GM19351 (cell line): ENCODE results near the gene ATP2C1.

ENCODE experiments used
- ATAC-seq: cut with Tn5 transposase; IDR thresholded peaks from one replicate; pipeline ENCODE4 v1.9.1; 2021; ENCODE audit warnings: mild to moderate bottlenecking, moderate library complexity; ENCODE audit not compliant: unreplicated experiment

The ATP2C1 gene

DNA sequence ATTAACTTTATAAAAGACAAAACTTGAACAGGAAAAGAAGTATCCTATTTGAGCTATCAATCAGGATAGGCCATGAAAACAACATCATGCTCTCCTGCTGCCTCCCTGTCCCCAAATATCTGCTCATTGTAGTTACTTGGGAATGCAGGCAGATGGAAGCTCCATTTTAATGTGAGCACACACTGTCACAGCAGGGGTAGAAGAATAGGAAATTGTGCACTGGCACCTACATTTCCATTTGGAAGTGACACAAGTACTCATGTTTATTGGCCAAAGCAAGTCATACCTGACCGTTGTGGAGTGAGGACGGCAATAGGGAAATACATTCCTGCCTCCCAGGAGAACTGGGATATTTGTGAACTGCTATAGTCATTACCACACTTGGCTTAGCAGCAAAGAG lies 80.3 kb downstream of the ATP2C1 start:
- ATAC-seq = no peak

DNA sequence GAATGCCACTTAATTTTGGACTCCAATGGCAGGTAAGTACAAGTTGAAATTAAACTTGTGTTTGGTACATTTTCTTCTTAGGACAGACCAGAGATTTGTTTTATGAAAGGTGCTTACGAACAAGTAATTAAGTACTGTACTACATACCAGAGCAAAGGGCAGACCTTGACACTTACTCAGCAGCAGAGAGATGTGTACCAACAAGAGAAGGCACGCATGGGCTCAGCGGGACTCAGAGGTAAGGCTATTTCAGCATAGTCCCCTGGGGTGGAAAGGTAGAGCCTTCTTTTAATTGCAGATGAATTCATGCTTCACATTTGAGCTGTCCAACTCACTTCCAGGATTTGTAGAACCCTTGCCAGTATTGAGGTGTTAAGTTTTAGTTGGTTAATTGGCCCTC lies 81.4 kb downstream of the ATP2C1 start:
- no peak for ATAC-seq

DNA sequence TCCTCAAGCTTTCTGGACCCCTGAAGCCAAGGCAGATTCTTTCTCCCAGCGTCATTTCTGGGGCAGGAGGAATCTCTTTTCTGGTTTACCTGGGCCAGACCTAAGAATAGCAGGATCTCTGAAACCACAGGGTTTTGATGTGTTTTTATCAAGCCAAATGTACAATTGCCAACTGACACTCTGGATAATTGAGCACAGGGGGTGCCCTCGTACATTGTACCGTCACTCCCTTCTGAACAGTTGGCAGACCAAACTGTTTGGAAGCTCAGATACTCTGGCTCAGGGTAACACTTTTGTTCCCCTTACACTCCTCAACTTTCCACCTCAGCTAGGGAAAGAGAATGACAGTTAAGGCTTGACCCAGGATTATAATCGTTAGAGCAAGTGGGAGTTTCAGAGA lies 82.8 kb downstream of the ATP2C1 start:
- ATAC-seq = no peak

DNA sequence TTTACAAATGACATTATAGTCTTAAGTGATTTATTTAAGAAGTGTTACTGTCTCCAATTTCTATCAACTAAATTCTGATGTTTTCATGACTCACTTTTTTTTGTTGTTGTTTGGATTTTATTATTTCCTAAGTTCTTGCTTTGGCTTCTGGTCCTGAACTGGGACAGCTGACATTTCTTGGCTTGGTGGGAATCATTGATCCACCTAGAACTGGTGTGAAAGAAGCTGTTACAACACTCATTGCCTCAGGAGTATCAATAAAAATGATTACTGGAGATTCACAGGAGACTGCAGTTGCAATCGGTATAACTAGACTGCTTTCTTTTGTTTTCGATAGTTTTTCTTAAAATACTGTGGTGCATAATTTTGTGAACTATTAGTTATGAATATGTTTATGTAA lies 85.2 kb downstream of the ATP2C1 start:
- no peak for ATAC-seq

DNA sequence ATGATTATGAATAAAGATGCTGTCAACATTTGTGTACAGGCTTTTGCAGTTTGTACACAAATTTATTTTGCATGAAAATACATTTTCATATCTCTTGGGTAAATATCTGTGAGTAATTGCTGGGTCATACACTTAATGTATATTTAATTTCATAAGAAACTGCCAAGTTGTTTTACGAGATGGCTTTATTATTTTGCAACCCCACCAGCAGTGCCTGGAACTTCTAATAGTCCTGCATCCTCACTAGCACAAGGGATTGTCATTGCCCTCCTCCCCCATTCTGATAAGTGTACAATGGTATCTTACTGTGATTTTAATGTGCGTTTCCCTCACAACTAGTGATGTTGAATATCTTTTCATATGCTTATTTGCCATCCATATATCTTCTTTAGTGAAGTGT lies 87.6 kb downstream of the ATP2C1 start:
- ATAC-seq = no peak

DNA sequence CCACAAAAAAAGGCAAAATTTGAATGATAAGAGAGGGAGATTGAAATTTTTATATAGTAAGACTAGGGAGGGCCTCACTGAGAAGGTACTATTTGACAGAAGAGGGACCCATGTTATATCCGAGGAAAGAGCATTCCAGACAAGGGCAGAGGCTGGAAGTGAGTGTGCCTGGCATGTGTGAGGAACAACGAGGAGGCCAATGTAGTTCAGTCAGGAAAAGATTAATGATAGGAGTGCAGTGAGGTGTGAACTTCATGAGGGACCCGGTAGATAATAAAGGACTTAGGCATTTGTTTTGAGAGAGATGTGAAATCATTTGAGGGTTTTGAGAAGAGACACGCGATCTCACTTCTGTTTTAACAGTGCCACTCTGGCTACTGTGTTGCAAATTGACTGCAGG lies 96.4 kb downstream of the ATP2C1 start:
- no peak for ATAC-seq

DNA sequence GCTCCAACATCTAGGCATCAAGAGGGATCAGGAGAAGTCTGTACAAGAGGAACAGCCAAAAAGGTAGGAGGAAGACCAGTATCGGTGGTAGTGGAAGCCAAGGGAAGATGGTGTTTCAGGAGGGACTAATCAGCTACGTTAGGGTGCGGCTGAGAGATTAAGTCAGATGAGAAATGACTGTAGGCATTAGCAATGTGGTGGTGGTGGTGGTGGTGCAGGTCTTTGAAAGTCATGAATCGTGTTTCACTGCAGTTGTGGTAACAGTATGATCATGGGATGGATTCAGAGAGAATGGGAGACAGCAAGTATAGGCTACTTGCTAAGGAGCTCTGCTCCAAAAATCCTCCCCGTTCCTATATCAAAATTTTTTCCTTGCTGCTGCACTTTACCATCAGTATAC lies 97.2 kb downstream of the ATP2C1 start:
- ATAC-seq = no peak

DNA sequence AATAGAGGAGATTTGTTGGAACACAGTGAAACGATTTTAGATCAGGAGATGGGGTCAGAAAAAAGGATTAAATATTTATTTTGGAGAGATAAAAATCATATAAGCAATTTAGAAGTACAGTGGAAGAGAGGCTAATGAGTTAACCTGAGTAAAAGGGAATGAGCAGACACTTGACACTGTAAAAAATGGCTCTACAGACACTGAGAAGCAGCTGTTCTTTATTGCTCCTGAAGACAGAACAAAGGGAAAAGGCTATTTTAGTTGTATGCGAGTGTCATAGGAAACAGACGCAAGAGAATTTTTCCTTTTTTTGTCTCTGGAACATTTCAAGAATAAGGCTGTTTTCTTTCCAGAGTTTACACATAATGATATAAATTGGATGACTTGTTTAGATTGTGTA lies 98.5 kb downstream of the ATP2C1 start:
- no peak for ATAC-seq

DNA sequence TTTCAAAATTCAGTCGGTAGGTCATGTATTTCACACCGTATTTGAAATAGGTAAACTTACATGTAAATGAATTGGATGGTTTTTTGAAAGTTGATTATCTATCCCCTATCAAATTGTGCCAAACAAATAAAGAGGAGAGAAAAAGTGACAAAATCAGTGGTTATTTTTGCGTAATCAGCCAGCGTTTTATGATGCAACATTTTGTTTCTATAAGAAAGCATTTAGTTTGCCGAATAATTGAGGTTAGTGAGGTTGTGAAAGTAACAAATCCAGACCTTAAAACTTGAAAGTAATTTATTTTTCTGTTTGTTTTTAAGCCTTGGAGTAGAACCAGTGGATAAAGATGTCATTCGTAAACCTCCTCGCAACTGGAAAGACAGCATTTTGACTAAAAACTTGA lies 103.4 kb downstream of the ATP2C1 start:
- no peak for ATAC-seq

DNA sequence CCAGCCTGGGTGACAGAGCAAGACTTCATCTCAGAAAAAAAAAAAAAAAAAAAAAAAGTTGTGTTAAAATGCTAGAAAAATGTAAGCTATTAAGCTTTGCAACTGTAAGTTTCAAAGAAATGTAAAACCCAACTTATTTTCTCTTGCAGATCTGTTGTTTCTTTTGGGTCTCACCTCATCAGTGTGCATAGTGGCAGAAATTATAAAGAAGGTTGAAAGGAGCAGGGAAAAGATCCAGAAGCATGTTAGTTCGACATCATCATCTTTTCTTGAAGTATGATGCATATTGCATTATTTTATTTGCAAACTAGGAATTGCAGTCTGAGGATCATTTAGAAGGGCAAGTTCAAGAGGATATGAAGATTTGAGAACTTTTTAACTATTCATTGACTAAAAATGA lies 107.2 kb downstream of the ATP2C1 start:
- no peak for ATAC-seq

DNA sequence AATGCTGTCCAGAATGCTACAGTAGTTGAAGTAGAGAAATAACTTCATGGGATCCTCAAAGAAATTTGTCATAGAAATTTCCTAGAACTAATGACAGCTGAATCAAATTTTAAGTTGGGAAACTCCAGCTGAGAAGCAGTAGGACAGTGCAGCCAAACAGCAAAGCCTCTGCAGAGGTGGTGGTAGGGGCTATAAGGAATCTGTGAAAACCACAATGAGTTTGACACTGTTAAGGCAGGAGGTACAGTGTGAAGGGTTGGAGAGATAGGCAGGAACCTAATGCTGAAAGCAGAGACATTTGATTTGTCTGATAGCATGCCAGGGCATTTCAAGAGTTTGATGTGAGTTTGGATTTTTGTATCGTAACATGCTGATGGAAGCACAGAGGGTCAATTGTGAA lies 110.7 kb downstream of the ATP2C1 start:
- ATAC-seq = no peak

DNA sequence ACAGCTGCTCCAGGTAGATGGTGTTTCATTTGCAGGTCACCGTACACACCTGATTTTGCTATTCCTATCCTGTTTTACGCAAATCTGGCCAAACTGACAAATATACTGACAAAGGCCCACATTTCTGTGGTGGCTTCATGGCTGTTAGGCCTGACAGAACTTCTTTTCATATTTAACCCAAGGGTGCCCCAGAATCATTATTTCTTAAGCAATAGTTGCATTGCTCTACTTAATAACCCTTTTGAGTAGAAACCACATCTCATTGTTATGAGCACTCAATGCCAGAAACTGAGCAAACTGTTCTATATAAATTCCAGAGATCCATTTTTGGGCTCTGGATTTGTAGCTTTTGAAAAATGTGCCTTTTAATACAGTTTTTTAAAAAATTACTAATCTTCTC lies 113.4 kb downstream of the ATP2C1 start:
- no peak for ATAC-seq

DNA sequence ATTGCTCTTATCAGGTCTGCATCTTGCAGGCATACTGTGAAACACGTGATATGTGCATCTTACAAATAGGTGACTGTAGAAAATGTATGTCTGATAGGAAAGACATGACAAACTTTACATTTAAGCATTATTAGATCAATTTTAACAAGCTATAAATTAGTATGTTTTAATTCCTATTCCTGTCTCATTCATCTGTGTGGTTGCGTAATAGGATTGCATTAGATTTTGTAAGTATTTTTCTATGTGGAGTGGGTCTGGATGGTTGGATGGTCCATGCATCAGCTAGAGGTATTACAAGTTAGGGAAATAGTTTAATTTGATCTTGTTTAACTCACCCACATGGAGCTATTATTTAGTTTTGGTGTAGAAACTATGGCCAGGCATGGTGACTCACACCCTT lies 113.9 kb downstream of the ATP2C1 start:
- no peak for ATAC-seq

DNA sequence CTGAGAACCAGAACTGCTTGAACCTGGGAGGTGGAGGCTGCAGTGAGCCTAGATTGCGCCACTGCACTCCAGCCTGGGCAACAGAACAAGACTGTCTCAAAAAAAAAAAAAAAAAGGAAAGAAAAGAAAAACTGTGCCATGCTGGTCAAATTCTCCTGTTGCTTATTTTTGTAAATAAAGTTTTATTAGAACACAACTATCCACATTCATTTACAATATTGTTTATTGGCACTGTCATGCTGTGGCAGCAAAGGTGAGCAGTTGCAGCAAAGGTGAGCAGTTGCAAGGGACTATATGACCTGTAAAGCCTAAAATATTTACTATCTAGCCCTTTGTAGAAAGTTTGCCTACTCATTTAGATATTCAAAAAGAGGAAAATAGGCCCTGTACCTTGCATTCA lies 114.4 kb downstream of the ATP2C1 start:
- ATAC-seq = no peak

DNA sequence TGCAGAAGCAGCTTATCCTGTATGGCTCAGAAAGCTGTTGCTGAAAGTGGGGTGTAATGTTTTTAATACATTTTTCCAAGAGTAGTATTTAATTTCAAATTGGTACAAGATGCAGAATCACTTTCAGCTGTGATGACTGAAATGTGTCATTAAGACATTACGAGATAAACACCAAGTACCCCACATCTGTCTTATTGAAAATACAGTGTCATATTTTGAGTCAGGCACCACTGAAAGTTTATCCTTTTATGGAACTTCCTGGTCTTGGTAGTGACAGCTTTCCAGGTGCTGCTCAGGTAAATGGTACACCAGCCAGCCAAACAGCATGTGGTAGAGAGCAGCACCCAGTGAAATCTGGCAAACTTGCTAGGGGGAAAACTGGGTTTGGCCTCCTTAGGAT lies 115.8 kb downstream of the ATP2C1 start:
- ATAC-seq = no peak

DNA sequence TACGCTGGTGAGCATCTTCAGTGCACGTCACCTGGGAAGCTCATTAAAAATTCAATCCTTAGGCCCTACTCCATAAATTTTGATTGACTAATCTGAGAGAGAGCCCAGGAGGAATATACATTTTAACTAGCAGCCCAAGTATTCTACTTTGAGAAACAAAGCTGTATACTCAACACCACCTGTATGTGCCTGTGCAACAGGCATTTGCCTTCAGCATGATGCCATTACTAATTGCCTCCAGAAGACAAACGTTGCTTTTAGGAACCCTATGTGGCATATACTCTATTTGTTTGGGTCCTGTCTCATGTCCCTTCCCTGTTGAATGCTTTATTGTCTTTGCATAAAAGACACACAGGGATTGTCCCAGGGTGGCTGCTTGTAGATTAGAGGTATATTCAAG lies 125.1 kb downstream of the ATP2C1 start:
- no peak for ATAC-seq

DNA sequence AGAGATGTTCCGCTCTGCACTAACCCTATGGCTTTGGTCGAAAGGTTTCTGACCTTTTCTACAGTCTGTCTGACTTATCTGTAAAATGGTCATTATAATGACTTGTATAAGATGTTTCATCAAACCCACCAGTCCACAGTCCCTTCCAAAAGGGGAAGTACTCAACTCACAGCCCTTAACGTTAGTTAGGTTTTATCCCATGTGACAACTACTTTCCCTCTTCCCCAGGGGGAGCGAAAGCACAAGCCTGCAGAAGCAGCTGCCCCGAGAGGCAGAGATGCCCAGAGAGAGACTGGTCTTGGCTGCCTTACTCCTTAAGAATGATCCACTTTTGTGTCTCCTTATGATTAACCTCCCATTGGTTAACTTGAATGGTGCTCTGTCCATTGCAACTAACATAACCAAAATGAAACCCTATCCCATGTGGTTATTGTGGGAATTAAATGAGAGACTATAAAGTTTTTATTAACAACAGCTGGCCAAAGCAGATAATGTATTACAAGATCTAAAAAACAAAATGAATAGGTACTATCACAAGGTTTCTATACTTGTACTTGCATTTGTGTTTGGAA lies 126.3 kb downstream of the ATP2C1 start:
- ATAC-seq = no peak

DNA sequence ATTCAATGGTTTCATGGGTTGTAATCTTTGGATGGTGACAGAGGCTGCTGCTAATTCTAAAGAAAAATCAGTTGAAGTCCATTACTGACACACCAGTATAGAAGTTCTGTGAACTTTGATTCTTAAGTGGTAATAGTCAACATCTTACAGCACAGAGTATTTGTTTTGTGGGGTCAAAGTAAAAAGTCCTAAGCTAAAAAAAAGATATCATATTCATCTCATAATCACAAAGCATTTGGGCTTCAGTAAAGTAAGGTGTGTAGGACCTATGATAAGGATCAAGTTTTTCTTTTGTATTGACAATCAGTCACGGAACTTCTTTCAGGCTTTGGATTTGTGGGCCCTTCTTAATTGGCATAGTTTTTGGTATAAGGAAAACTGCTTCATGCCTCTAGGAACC lies 131.7 kb downstream of the ATP2C1 start:
- ATAC-seq = no peak

DNA sequence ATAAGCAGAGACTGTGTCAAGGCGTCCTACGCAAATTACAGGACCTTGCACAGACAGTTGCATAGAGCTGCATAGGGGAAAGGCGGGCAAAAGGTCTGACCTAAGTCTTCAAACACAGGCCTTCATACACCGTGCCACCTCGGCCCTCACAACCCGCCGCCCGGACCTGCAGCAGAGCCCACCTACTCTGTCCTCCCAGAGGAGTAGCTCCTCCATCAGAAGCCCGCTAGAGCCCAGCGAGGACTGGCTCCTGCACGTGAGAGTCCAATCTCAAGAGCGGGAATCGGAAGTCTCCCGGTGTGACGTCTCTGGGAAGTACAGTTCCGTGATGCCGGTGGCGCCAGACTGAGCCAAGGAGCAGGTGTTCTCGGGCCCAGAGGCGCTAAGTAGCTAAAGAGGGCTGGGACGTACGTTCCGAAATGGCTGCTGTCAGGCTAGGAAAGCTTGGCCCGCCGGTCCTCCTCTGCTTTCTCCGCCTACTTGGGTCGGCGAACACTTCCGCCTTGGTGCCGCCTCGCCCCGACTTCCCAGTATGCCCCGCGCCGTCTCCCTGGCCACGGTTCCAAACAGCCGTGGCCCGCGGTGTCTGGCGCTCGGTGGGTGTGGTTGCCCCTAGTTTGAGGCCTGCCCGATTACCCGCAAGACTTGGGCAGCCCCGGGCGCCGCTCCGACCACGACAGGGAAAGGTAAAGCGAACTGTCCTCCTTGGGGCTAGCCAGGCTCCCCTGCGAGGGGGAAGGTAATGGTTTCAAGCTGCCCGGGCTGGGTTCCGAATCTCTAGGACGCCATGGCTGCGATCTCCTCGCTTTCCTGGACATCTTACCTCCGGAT lies 132.7 kb downstream of the ATP2C1 start, which contains the start of the genes ASTE1 and NEK11:
ASTE1 (minus strand) TSS at position 505 of the 831 bp plus-strand sequence. CDS start 1,519 bp downstream, outside the sequence.
NEK11 (plus strand) TSS at position 557 of the 831 bp plus-strand sequence. CDS start 2,832 bp downstream, outside the sequence.
- ATAC-seq = peak; percentile 98

DNA sequence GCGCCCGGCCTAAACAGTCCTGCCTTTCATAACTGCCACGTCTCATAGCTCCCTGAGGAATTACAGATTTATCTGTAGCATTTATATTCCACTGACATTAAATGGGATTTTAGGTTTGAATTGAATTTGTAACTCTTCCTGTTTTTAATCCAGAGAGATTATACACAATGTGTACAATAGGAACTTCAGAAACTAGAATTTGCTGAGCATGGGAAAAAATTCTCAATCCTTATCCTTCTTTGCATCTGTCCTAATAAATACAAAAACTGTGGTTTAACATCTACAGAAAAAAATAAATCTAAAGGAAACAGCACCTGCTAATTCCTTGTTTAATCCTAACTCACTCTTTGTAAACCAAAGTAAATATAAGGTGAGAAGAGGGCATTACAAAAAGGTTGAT lies 135.0 kb downstream of the ATP2C1 start:
- ATAC-seq = no peak

DNA sequence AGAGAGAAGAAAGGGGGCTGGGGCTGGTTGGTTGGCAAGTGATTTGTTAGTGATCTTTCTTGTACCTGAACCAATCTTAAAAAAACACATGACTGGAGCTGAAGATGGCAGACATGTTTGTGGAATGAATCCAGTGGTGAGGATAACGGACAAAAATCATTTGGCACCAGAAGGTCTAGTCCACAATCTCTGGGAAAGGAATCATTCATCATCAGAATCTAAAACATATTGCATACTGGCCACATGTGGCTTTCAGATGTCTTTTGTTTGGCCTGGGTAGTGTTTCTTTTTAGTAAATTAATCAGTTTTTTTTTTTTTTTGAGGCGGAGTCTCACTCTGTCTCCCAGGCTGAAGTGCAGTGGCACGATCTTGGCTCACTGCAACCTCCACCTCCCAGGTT lies 137.8 kb downstream of the ATP2C1 start:
- no peak for ATAC-seq

DNA sequence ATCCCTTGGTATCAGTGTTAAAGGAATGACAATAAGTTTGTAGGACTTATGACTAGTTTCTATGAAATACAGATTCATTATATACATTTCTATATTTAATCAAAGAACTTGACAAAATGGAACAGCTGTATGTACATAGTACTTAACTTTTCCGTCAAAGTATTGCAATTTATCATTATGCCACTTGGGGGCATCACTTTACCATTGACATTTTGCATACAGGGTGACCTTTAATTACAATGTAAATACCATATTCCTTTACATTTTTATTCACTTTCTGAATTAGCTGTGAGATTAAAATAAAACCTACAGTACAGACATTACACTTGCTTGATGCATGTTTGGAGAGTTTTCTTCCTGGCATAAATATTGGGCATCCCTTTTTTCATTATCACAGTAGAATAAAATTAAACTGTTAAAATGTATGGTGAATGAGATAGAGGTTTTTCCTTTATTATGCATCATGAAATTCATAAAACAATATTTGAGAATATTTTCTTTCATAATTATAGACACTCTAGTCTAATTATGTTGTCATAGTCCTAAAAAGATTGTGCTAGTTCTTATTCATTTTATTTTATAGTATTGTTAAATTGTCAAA lies 139.7 kb downstream of the ATP2C1 start:
- ATAC-seq = peak; percentile 71
